Measurements from ENCODE around the gene DCP2.

DNA sequence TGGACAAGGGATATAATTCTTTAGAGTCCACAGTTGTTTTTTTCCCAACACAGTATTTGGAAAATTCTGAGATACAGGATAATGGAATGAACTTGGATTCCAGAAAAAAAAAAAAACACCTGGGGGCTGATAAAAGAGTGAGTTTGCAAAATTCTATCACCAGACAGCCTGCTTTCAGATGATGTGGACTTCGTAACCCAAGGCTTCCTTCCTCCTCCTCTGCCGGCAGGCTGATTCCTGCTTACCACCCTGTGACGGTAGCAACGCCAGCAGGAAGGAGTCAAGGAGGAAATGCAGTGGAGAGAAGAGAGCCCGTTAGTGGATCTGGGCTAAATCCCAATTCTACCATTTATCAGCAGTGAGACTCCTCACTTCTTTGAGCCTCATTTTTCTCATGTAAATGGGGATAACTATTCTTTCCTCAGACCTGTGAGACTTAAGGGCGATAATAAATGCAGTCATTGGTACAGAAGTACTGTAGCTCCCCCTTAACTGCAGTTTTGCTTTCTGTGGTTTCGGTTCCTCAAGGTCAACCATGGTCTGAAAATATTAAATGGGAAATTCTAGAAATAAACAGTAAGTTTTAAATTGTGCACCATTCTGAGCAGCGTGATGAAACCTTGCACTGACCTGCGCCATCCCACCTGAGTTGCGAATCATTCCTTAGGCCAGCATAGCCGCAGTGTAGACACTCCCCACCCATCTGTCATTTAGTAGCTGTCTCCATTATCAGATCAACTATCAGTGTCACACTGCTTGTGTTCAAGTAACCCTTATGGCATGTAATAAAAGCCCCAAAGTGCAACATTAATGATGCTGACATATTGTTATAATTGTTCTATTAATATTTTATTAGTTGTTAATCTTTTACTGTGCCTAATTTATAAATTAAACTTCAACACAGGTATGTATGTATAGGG, 71.4 kb downstream of the DCP2 start:
- TF ChIP-seq POLR2AphosphoS5 (IDR thresholded peaks at IDR 0.05; ENCODE audit: low read depth, low read length) (no peak; the same call in 1 of the 2 replicates), TAF1 (IDR thresholded peaks at IDR 0.05; ENCODE audit: borderline replicate concordance, insufficient read depth, low read length) (no peak), SIN3A (IDR thresholded peaks at IDR 0.05; ENCODE audit: borderline replicate concordance, insufficient read depth, low read length) (no peak)
- TF ChIP-seq, protein P1, sequence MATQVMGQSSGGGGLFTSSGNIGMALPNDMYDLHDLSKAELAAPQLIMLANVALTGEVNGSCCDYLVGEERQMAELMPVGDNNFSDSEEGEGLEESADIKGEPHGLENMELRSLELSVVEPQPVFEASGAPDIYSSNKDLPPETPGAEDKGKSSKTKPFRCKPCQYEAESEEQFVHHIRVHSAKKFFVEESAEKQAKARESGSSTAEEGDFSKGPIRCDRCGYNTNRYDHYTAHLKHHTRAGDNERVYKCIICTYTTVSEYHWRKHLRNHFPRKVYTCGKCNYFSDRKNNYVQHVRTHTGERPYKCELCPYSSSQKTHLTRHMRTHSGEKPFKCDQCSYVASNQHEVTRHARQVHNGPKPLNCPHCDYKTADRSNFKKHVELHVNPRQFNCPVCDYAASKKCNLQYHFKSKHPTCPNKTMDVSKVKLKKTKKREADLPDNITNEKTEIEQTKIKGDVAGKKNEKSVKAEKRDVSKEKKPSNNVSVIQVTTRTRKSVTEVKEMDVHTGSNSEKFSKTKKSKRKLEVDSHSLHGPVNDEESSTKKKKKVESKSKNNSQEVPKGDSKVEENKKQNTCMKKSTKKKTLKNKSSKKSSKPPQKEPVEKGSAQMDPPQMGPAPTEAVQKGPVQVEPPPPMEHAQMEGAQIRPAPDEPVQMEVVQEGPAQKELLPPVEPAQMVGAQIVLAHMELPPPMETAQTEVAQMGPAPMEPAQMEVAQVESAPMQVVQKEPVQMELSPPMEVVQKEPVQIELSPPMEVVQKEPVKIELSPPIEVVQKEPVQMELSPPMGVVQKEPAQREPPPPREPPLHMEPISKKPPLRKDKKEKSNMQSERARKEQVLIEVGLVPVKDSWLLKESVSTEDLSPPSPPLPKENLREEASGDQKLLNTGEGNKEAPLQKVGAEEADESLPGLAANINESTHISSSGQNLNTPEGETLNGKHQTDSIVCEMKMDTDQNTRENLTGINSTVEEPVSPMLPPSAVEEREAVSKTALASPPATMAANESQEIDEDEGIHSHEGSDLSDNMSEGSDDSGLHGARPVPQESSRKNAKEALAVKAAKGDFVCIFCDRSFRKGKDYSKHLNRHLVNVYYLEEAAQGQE (IDR thresholded peaks at IDR 0.05; ENCODE audit: insufficient read depth in 1 of 2, low read depth in 2 of 2, low read length in 2 of 2), result no peak

Data from PFSK-1 (cell line).